HG02840 (cell line): Measurements from ENCODE around the gene NUB1.

Source experiments
- ATAC-seq: cut with Tn5 transposase; IDR thresholded peaks from one replicate; pipeline ENCODE4 v1.9.1; 2021; ENCODE audit warnings: mild to moderate bottlenecking, moderate library complexity, moderate number of reproducible peaks; ENCODE audit not compliant: unreplicated experiment, low FRiP score

Gene NUB1

GRCh38 chr7:151386301-151387160 lies 44.9 kb downstream of the NUB1 start:
- ATAC-seq: no peak

DNA sequence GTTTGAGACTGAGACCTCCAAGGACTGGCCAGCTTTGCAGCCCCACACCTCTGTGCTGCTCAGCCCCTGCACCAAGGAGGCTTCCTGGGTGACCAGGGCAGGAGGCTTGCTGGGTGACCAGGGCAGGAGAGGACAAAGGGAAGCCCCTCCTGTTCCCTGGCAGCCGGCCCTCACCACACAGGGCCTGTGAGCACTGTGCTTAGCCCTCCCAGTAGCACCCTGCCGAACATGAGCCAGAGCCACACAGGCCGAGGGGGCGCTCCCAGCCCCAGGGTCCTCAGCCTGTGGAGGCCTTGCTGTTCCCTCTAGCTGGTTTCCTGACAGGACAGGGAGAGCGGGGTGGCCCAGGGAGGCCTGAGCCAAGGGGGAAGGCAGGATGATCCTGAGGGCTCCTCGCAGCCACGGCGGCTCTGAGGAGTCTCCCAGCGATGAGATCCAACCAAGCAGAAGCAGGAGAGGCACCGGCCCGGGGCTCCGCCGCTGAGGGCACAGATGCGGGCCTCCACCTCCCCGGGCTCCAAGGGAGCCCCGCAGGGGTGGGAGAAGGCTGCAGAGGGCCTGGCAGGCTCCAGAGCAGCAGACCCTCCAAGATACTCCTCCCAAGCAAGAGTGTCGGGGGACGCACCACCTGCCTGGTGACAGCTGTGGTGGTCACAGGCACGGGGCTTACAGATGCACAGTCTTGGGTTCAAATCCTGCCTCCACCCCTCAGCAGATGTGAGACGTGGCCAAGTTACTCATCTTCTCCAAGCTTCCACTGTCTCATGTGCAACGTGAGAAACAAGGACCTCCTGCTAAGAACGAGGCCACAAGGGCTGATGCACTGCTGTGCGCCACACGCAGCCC lies 45.8 kb downstream of the NUB1 start:
- no peak for ATAC-seq

DNA sequence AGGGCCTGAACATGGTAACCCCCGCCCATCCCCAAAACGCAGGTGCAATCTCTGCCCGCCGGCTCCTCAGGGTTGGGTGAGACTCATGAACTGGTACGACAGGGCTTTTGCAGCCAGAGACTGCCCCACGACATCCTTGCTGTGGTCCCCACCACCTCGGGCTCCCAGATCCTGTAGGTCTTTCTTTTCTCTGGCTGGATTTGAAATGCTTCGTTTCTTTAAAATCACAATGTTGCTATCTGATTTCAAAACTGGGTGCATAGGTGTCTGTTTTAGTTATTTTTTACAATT lies 46.3 kb downstream of the NUB1 start:
- no peak for ATAC-seq

DNA sequence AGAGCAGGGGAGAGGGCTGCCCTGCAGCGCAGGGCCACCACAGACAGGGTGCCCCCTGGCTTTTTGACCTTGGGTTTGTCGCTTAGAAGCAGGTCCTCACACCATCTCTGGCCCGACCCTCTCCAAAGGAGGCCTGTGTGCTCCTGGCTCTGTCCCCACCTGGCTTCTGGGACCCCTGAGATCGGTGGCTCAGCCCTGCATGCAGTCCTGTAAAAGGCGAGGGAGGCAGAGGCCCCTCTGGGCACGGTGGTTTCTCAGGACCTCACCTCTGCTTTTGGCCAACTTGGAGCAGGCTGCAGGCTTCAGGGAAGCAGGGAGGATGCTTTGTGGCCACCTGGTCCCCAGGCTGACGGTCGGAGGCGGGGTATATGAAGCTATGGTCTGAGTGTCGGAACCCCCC lies 46.8 kb downstream of the NUB1 start:
- no peak for ATAC-seq

- no peak for ATAC-seq
Measured at GRCh38 chr7:151389096-151389767, 47.6 kb downstream of the NUB1 start.

DNA sequence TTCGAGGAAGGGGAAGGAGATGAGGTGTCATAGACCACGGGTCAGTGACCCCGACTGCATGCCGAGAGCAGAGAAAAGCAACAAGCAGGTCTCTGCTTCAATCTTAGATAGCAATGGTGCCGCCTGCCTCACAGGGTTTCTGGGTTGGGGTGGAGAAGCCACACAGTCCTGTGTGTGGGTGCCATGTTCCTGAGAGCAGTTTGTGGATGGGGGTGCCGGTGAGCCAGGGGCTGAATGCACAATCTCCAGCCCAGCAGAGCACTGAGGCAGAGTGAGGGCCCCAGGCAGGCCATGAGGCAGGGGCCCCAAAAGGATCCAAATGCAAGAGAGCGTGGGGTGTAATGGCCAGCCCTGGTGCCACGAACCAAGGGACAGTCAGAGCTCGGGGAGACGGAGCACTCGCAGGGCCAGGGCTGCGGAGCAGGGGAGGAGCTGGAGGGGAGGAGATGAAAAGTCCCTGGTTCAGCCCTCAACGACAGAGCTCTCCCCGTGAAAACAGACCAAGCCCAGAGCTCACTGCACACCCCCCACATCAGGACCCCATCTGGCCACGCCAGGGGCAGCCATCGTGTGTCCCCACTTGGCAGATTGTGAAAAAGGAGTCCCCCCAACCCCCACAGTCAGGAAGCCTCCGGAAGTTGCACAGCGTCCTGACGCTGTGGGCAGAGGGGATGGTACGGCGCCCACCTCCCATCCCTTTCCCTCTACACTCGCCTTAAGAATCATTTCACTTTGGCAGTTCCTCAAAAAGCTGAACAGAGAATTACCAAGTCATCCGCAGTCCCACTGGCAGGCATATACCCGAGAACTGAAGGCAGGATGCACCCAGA lies 48.4 kb downstream of the NUB1 start:
- ATAC-seq: no peak

GRCh38 chr7:151390598-151391357 lies 49.2 kb downstream of the NUB1 start:
- no peak for ATAC-seq

GRCh38 chr7:151391358-151391730 lies 49.7 kb downstream of the NUB1 start:
- ATAC-seq: no peak

DNA sequence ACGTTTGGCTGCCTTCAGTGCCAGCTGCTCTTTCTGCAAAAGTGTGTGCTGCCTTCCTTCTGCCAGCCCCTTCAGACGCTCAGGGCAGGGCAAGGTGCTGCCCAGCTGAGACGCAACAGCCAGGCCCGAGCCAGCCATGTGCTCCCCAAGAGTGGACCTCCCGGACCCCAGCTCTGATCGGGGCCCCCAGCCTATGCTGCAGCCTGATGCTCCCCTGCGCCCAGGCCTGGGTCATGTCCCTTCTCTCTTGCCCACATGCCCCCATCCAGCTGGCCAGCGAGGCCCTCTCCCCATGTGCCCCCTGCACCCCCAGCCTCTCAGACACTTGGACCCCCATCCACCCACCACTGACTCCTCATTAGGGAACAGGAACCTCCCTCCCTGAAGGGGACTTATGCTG lies 50.4 kb downstream of the NUB1 start:
- ATAC-seq: no peak

DNA sequence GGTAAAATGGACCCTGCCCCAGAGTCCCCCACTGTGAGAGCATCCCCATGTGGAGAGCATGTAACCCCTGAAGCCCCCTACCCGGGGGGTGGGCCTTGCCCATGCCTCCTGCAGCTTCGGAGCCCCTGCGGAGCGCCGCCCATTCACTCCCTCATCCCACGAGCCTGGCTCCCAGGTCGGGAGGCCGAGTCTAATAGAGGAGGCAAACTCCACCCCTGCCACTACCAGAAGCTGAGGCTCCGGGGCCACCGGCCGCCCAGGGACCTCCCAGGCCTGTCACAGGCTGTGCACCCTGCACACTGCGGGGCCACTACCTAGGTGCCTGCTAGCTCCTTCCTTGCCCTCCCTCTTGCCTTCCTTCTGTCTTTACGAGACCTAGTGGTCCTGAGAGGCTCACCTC lies 50.8 kb downstream of the NUB1 start:
- ATAC-seq: no peak

DNA sequence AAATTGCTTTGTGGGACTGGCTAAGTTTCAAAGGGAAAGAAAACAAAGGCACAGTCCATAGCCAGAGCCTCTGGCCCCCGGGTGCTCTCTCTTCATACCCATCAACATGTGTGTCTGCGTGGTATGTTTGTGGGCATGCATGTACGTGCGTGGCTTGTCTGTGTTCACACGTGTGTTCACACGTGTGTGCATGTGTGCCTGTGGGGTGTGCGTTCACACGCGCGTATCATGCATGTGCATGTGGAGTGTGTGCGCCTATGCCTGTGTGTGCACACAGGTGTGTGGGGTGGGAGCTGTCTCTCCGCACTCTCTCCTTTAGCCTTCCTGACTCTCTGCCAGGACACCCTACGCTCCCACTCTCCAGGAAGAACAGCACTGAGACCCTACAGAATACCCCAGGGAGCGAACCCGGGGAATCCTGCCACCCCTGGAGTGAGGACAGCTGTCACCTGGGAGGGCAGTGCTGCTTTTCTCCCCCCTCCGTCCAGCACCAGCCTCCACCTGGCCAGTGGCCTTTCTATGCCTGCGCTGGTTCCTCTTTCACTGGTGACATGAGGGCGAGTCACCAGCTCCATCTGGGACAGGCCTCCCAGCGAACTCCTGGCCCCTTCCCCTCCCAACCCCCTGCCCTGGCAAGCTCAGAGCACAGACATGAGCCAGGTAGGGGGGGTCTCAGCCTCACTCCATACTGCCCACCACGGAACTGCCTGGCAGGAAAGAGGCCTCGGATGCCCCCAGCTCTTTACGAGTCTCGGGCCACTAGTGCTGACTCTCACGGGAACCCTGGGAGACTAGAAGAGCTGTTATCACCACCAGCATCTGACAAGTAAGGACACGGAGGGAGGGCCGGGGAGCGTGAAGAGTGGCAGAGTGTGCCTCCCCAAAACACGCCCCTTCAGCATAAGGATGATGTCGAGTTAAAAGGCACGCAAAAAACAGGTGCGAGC lies 51.7 kb downstream of the NUB1 start:
- no peak for ATAC-seq

DNA sequence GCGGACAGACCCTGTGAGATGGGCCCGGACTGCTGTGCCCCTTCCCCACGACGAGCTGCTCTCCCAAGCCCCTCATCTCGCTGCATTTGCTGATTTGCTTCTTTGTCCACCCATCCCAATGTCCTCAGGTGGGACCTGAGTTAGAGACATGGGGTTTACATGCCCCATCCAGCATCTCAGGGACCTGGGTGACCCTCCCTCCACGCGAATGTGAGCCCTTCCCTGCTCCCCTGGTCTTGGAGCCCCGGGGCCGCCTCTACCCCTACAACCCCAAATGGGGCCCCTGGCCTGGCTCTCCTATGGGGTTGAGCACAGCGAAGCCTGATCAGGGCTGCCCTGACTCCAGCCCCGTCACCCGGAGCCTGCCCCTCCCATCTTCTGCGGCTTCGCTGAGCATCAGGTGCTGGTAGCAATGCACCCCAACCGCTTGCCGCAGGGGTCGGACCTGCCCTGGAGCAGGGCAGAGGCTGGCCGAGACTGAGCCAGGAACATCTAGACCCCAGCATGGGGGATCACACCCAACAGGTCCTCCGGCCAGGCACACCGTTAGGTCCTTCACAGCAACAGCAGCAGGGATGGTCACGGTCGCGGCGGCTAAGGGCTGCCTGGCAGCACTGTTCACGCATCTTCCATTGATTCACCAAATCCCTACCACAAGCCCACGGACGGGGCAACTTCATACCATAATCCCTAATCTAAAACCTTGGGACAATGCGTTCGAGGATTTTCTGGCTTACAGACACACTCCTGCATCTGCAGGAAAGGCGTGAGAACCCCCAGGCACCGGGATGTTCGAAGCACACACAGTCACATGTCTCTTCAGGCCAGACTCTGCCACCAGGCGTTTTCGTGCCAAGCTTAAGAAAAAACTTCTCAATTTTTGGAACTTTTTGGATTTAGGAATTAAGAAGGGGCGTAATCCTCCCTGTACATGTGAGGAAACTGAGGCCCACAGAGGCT lies 52.7 kb downstream of the NUB1 start:
- no peak for ATAC-seq

DNA sequence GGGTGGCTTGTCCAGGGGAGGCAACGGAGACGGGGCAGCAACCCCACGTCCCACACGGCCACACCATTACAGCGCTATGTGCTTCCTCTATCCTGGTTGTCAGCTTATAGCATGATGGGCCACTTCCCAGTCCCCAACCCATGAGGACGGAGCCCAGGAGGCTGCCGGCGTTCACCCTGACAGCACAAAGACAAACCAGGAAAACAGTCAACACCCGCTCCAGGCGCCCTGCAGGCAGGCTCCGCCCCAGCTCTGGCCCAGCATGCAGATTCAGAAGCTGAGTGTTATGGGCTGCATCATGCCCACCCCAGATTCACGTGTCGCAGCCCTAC lies 53.4 kb downstream of the NUB1 start:
- no peak for ATAC-seq

GRCh38 chr7:151396328-151396970 lies 54.8 kb downstream of the NUB1 start:
- no peak for ATAC-seq

DNA sequence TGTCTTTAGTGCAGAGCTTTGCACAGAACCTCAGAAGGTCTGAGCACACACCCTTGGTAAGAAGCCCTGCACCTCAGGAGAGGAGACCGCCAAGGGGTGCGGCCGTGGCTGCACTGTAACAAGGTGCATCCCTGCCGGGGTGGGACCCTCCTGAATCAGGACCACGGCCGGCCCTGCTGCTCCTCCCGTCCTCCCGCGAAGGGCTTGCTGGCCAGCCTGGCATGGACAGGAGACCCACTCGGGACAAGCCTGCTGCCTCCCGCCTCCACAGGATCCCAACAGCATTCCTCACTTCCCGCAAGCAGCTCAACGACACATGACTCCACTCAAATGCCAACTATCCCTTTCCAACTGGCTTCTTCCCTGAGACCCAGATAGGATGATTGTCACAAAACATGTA lies 55.4 kb downstream of the NUB1 start:
- ATAC-seq: no peak

DNA sequence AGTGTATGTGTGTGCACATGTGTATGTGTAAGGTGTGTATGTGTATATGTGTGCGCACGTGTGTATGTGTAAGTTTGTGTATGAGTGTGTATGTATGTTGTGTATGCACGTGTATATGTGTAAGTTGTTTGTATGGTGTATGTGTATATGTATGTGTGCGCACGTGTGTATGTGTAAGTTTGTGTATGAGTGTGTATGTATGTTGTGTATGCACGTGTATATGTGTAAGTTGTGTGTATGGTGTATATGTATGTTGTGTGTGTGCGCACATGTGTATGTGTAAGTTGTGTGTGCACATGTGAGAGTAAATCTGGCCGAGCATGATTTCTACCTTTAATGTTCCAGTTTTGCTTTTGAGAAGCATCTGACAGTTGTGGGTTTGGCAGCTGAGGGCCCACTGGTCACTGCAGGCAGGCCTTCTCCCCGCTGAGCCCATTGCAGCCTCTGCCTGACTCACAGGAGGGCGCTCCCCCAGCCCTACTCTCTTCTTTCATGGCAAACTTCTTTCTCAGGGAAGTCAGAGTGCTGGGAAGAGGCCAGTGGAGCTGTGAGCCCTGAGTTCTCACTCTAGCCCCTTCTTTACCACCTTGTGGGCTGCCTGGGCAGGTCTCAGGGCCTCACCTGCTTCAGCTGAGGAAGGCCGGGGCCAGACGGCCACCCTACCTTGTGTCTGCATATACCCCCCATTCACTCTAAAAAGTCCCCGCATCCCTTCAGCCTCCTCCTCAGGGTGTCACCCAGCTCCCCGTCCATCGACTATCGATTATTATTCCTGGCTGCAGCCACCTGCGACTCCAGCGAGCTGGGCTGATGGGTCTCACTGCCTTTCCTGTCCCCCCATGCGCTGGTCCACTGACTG lies 57.1 kb downstream of the NUB1 start:
- no peak for ATAC-seq

- no peak for ATAC-seq
Measured at GRCh38 chr7:151399305-151399601, 57.6 kb downstream of the NUB1 start.
